GM21526 (cell line): Measurements from ENCODE around the gene ASXL2.

Source experiments
- ATAC-seq: cut with Tn5 transposase; IDR thresholded peaks from one replicate; pipeline ENCODE4 v1.9.1; 2021; ENCODE audit warnings: moderate library complexity; ENCODE audit not compliant: unreplicated experiment, low FRiP score

Gene ASXL2

GRCh38 chr2:25808006-25808383 is 70.3 kb downstream of the ASXL2 start:
- no peak for ATAC-seq

GRCh38 chr2:25806941-25807340 is 71.3 kb downstream of the ASXL2 start:
- no peak for ATAC-seq

GRCh38 chr2:25805987-25806386 is 72.3 kb downstream of the ASXL2 start:
- no peak for ATAC-seq

- ATAC-seq = no peak
Observed at GRCh38 chr2:25804338-25804737, 73.9 kb downstream of the ASXL2 start.

GRCh38 chr2:25799301-25799700 is 79.0 kb downstream of the ASXL2 start:
- ATAC-seq = no peak

- ATAC-seq = no peak
Observed at GRCh38 chr2:25797620-25798488, 80.4 kb downstream of the ASXL2 start.

- no peak for ATAC-seq
Observed at GRCh38 chr2:25794544-25795276, 83.6 kb downstream of the ASXL2 start.

- no peak for ATAC-seq
Observed at GRCh38 chr2:25790074-25790790, 88.1 kb downstream of the ASXL2 start.

- ATAC-seq = no peak
Observed at GRCh38 chr2:25788457-25788856, 89.8 kb downstream of the ASXL2 start.

- no peak for ATAC-seq
Observed at GRCh38 chr2:25787020-25787419, 91.3 kb downstream of the ASXL2 start.

GRCh38 chr2:25784404-25784803 is 93.9 kb downstream of the ASXL2 start:
- ATAC-seq = no peak

GRCh38 chr2:25777077-25777476 is 101.2 kb downstream of the ASXL2 start:
- ATAC-seq = no peak

- no peak for ATAC-seq
Observed at GRCh38 chr2:25772078-25772477, 106.2 kb downstream of the ASXL2 start.

- ATAC-seq = no peak
Observed at GRCh38 chr2:25763575-25763974, 114.7 kb downstream of the ASXL2 start.

- ATAC-seq = no peak
Observed at GRCh38 chr2:25760297-25760696, 118.0 kb downstream of the ASXL2 start.

- ATAC-seq = no peak
Observed at GRCh38 chr2:25758348-25758747, 119.9 kb downstream of the ASXL2 start.

- no peak for ATAC-seq
Observed at GRCh38 chr2:25757906-25758305, 120.4 kb downstream of the ASXL2 start.

- no peak for ATAC-seq
Observed at GRCh38 chr2:25756536-25756935, 121.8 kb downstream of the ASXL2 start.

- no peak for ATAC-seq
Observed at GRCh38 chr2:25749676-25750075, 128.6 kb downstream of the ASXL2 start.

GRCh38 chr2:25744055-25744454 is 134.2 kb downstream of the ASXL2 start:
- no peak for ATAC-seq

- ATAC-seq = no peak
Observed at GRCh38 chr2:25743132-25743830, 135.0 kb downstream of the ASXL2 start.
